ENCODE data around the gene SHF.

Gene SHF

GRCh38 chr15:45225506-45226273 lies 37.9 kb upstream of the SHF start:
- H3K27ac ChIP-seq: no peak overlapping the region
- no peak overlapping the region for H3K9ac ChIP-seq (ENCODE audit: insufficient read length)
- no peak for DNase-seq (ENCODE audit: low read depth, low spot score)
- no peak overlapping the region for H3K4me3 ChIP-seq
- H3K36me3 ChIP-seq (ENCODE audit: insufficient read depth, low read length): no peaks in the 10 kb centered on the region
- no peaks in the 10 kb centered on the region for H3K9me3 ChIP-seq (ENCODE audit: low read depth, low read length)
- TF ChIP-seq FOXP2 (optimal IDR thresholded peaks at IDR 0.05; ENCODE audit: control extremely low read depth, extremely low read length, insufficient read depth) (no peak), EZH2 (IDR thresholded peaks at IDR 0.05) (no peak), POLR2AphosphoS5 (IDR thresholded peaks at IDR 0.05; ENCODE audit: borderline replicate concordance, low read depth, low read length) (no peak)

- Histone ChIP-seq H3K27ac (no peak overlapping the region), H3K9ac (ENCODE audit: insufficient read length) (no peak overlapping the region), H3K9me3 (ENCODE audit: low read depth, low read length) (no peaks in the 10 kb centered on the region), H3K36me3 (ENCODE audit: insufficient read depth, low read length) (no peaks in the 10 kb centered on the region), H3K4me3 (no peak overlapping the region)
- TF ChIP-seq POLR2AphosphoS5 (IDR thresholded peaks at IDR 0.05; ENCODE audit: borderline replicate concordance, low read depth, low read length) (no peak), FOXP2 (optimal IDR thresholded peaks at IDR 0.05; ENCODE audit: control extremely low read depth, extremely low read length, insufficient read depth) (no peak), EZH2 (IDR thresholded peaks at IDR 0.05) (no peak)
- DNase-seq (ENCODE audit: low read depth, low spot score): no peak
Observed at GRCh38 chr15:45224621-45225217, 37.0 kb upstream of the SHF start.

DNA sequence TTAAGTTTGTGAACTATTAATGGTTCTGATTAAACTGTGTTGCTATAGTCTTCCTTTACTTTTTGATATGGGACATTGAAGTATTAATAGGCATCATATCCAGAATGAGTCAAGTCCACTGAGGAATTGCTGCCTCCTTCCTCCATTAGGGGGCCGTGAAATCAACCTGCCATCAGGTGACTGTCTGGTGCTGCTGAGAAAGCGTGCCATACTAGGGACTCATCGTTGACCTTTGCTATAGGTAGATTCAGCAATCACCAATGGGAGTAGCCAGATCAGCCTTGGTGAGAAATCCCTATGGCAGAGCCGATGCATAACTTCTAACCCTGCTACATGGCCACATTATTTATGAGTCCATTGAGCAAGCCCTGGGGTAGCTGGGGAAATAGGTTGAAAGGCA lies 34.2 kb upstream of the SHF start:
- H3K27ac ChIP-seq: no peak overlapping the region
- DNase-seq (ENCODE audit: low read depth, low spot score): no peak
- TF ChIP-seq EZH2 (IDR thresholded peaks at IDR 0.05) (no peak), POLR2AphosphoS5 (IDR thresholded peaks at IDR 0.05; ENCODE audit: borderline replicate concordance, low read depth, low read length) (no peak), FOXP2 (optimal IDR thresholded peaks at IDR 0.05; ENCODE audit: control extremely low read depth, extremely low read length, insufficient read depth) (no peak)

DNA sequence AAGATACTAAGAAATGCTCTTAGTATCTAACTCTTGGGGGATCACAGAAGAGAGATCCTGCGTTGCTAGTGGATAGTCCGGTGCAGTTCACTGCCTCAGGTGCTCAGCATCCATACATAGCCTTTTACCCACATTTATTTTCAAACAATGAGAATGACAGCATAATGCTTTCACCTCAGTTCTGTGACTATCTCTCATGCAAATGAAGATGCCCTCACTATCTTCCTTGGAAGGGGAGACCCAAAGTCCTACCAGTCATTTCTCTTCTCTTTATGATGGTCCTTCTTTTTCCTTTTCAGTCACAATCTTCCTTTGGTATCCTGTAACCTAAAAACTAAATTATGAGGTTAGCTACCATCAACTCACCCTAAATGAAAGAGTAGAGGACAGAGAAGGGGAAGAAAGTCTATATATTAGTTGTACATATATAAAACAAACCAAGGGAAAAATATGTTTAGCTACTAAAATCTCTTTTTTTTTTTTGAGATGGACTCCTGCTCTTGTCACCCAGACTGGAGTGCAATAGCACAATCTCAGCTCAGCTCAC lies 33.4 kb upstream of the SHF start:
- H3K27ac ChIP-seq: no peak overlapping the region
- no peak for DNase-seq (ENCODE audit: low read depth, low spot score)

More for the DNA sequence above, 34.2 kb upstream of the SHF start:
- no peaks in the 10 kb centered on the region for H3K9me3 ChIP-seq (ENCODE audit: low read depth, low read length)
- no peak overlapping the region for H3K9ac ChIP-seq (ENCODE audit: insufficient read length)
- H3K4me3 ChIP-seq: no peak overlapping the region
- no peaks in the 10 kb centered on the region for H3K36me3 ChIP-seq (ENCODE audit: insufficient read depth, low read length)

GRCh38 chr15:45212493-45212892 lies 24.7 kb upstream of the SHF start:
- Histone ChIP-seq H3K9ac (ENCODE audit: insufficient read length) (no peak overlapping the region), H3K9me3 (ENCODE audit: low read depth, low read length) (no peaks in the 10 kb centered on the region), H3K4me3 (no peak overlapping the region), H3K27ac (no peak overlapping the region), H3K36me3 (ENCODE audit: insufficient read depth, low read length) (no peaks in the 10 kb centered on the region)
- DNase-seq (ENCODE audit: low read depth, low spot score): no peak
- TF ChIP-seq POLR2AphosphoS5 (IDR thresholded peaks at IDR 0.05; ENCODE audit: borderline replicate concordance, low read depth, low read length) (no peak), EZH2 (IDR thresholded peaks at IDR 0.05) (no peak), FOXP2 (optimal IDR thresholded peaks at IDR 0.05; ENCODE audit: control extremely low read depth, extremely low read length, insufficient read depth) (no peak)

More for the DNA sequence above, 33.4 kb upstream of the SHF start:
- H3K36me3 ChIP-seq (ENCODE audit: insufficient read depth, low read length): no peaks in the 10 kb centered on the region
- no peaks in the 10 kb centered on the region for H3K9me3 ChIP-seq (ENCODE audit: low read depth, low read length)
- no peak overlapping the region for H3K4me3 ChIP-seq
- H3K9ac ChIP-seq (ENCODE audit: insufficient read length): no peak overlapping the region
- no peak for TF ChIP-seq FOXP2 (optimal IDR thresholded peaks at IDR 0.05; ENCODE audit: control extremely low read depth, extremely low read length, insufficient read depth)
- no peak for TF ChIP-seq POLR2AphosphoS5 (IDR thresholded peaks at IDR 0.05; ENCODE audit: borderline replicate concordance, low read depth, low read length)

DNA sequence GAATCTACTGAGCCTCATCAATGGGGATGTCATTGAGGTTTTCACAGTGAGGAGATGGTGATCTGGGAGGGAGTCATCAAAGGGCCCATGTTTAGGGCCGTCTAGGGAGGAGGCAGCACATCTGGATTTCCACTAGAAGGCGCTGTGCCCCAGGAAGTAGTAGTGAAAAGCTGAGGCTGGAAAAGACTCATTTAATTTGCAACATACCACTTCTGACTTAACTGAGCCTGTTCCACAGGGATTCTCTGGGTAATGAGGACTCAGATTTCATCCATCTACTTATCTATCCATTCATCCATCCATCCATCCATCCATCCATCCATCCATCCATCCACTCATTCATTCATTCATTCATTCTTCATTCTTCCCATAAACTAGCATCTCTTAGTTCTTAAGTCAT lies 17.4 kb upstream of the SHF start:
- DNase-seq (ENCODE audit: low read depth, low spot score): no peak
- no peaks in the 10 kb centered on the region for H3K9me3 ChIP-seq (ENCODE audit: low read depth, low read length)
- H3K4me3 ChIP-seq: no peak overlapping the region
- H3K36me3 ChIP-seq (ENCODE audit: insufficient read depth, low read length): no peaks in the 10 kb centered on the region
- TF ChIP-seq POLR2AphosphoS5 (IDR thresholded peaks at IDR 0.05; ENCODE audit: borderline replicate concordance, low read depth, low read length) (no peak), EZH2 (IDR thresholded peaks at IDR 0.05) (no peak), FOXP2 (optimal IDR thresholded peaks at IDR 0.05; ENCODE audit: control extremely low read depth, extremely low read length, insufficient read depth) (no peak)
- no peak overlapping the region for H3K27ac ChIP-seq
- no peak overlapping the region for H3K9ac ChIP-seq (ENCODE audit: insufficient read length)

DNA sequence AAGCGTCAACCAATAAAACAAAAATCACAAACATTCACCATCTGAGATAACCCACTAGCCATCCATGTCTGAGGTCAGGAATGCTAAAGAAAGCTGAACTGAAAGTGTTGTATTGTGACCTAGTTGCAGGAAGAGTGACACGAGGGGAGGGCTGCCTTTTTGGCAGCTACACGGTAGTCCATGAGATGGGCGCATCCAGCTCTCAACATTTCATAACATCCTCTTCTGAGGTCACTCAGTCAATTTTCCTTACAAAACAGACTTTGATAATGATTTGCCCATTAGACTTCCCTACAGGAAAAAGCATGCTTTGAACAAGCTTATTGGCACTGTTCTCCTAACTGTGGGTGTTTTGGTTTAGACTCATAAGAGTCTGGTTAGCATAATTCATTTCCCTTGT lies 15.4 kb upstream of the SHF start:
- no peak overlapping the region for H3K27ac ChIP-seq
- H3K4me3 ChIP-seq: no peak overlapping the region
- no peak overlapping the region for H3K9ac ChIP-seq (ENCODE audit: insufficient read length)
- no peaks in the 10 kb centered on the region for H3K9me3 ChIP-seq (ENCODE audit: low read depth, low read length)
- TF ChIP-seq EZH2 (IDR thresholded peaks at IDR 0.05): no peak
- no peak for TF ChIP-seq POLR2AphosphoS5 (IDR thresholded peaks at IDR 0.05; ENCODE audit: borderline replicate concordance, low read depth, low read length)
- no peak for DNase-seq (ENCODE audit: low read depth, low spot score)
- H3K36me3 ChIP-seq (ENCODE audit: insufficient read depth, low read length): no peaks in the 10 kb centered on the region

- Histone ChIP-seq H3K9me3 (ENCODE audit: low read depth, low read length) (no peaks in the 10 kb centered on the region), H3K27ac (no peak overlapping the region), H3K36me3 (ENCODE audit: insufficient read depth, low read length) (no peaks in the 10 kb centered on the region), H3K9ac (ENCODE audit: insufficient read length) (no peak overlapping the region), H3K4me3 (no peak overlapping the region)
- DNase-seq (ENCODE audit: low read depth, low spot score): no peak
- no peak for TF ChIP-seq POLR2AphosphoS5 (IDR thresholded peaks at IDR 0.05; ENCODE audit: borderline replicate concordance, low read depth, low read length)
- no peak for TF ChIP-seq FOXP2 (optimal IDR thresholded peaks at IDR 0.05; ENCODE audit: control extremely low read depth, extremely low read length, insufficient read depth)
- TF ChIP-seq EZH2 (IDR thresholded peaks at IDR 0.05): no peak
Observed at GRCh38 chr15:45201869-45202268, 14.1 kb upstream of the SHF start.
